HEK293 (cell line): ENCODE results near the gene PRB2.
"Not testable (repeated sequence)": the region's sequence is repeated elsewhere in the genome, so short reads cannot be mapped to it uniquely, and the experiment has no call there.

Experiments used
- CTCF ChIA-PET: fragments of 350-600 bp; formaldehyde crosslinking; extraction: SDS; loops from one replicate; lab custom pipeline; 2021; ENCODE audit warnings: antibody characterized with exemption; lab: Yijun Ruan, JAX
- POLR2A ChIA-PET: fragments of 300-600 bp; formaldehyde crosslinking; extraction: SDS; loops from one replicate; lab custom pipeline; 2020; ENCODE audit warnings: antibody characterized with exemption, inconsistent platforms; lab: Yijun Ruan, JAX
- H3K27ac ChIP-seq: fragments of 200-500 bp; sonication (Bioruptor generic); 2 replicates; pipeline ENCODE4 v1.5.1; 2014; ENCODE audit warnings: low read depth, low read length, control low read depth, inconsistent platforms; ENCODE audit errors: extremely low read depth
- H3K36me3 ChIP-seq, 2 experiments: fragments of 200-500 bp in 1 of 2; sonication (Bioruptor generic) in 1 of 2; 1 replicate in 1 of 2; 2 replicates in 1 of 2; pipeline ENCODE4 v1.5.1; 2014 to 2017; ENCODE audit warnings: inconsistent platforms in 2 of 2, low read length in 2 of 2; ENCODE audit not compliant: control insufficient read depth in 2 of 2, insufficient read depth in 1 of 2
- H3K4me1 ChIP-seq: fragments of 200-500 bp; sonication (Bioruptor generic); 2 replicates; pipeline ENCODE4 v1.5.1; 2014; ENCODE audit warnings: mild to moderate bottlenecking, low read length, inconsistent platforms; ENCODE audit not compliant: control insufficient read depth, insufficient read depth
- H3K4me3 ChIP-seq: 2 replicates; pipeline ENCODE4 v1.5.1; 2011; ENCODE audit warnings: low read depth, mild to moderate bottlenecking, control low read depth, low read length, moderate library complexity
- H3K9me3 ChIP-seq: fragments of 200-500 bp; sonication (Bioruptor generic); 2 replicates; pipeline ENCODE4 v1.5.1; 2014; ENCODE audit warnings: low read depth, low read length, inconsistent platforms; ENCODE audit not compliant: control insufficient read depth, insufficient read depth
- GLIS1 ChIP-seq: fragments of 450-650 bp; formaldehyde crosslinking; IDR thresholded peaks from 2 replicates; pipeline ENCODE4 v1.5.1; 2016; ENCODE audit warnings: missing biosample characterization, missing genetic modification characterization
- HIC1 ChIP-seq: fragments of 450-650 bp; formaldehyde crosslinking; IDR thresholded peaks from 2 replicates; pipeline ENCODE4 v1.5.1; 2016; ENCODE audit warnings: missing biosample characterization, missing genetic modification characterization
- KLF9 ChIP-seq: fragments of 450-650 bp; formaldehyde crosslinking; IDR thresholded peaks from 2 replicates; pipeline ENCODE4 v1.5.1; 2016; ENCODE audit warnings: missing biosample characterization, missing genetic modification characterization, low read depth
- PRDM2 ChIP-seq: fragments of 450-650 bp; formaldehyde crosslinking; IDR thresholded peaks from 2 replicates; pipeline ENCODE4 v1.5.1; 2016; ENCODE audit warnings: missing biosample characterization, missing genetic modification characterization, borderline replicate concordance
- ZBTB11 ChIP-seq: fragments of 450-650 bp; formaldehyde crosslinking; conservative IDR thresholded peaks from 2 replicates; pipeline ENCODE4 v1.5.1; 2016; ENCODE audit warnings: low read depth, missing biosample characterization, missing genetic modification characterization
- ZNF146 ChIP-seq: fragments of 450-650 bp; formaldehyde crosslinking; IDR thresholded peaks from 2 replicates; pipeline ENCODE4 v1.5.1; 2016; ENCODE audit warnings: missing biosample characterization, missing genetic modification characterization
- ZNF174 ChIP-seq: fragments of 450-650 bp; formaldehyde crosslinking; IDR thresholded peaks from 2 replicates; pipeline ENCODE4 v1.5.0; 2017; ENCODE audit warnings: missing biosample characterization, mild to moderate bottlenecking, missing genetic modification characterization
- ZNF223 ChIP-seq: fragments of 450-650 bp; formaldehyde crosslinking; IDR thresholded peaks from 2 replicates; pipeline ENCODE4 v1.5.1; 2016; ENCODE audit warnings: missing biosample characterization, missing genetic modification characterization
- ZNF398 ChIP-seq: fragments of 450-650 bp; formaldehyde crosslinking; IDR thresholded peaks from 2 replicates; pipeline ENCODE4 v1.5.1; 2017; ENCODE audit warnings: missing biosample characterization, missing genetic modification characterization
- ZNF558 ChIP-seq: fragments of 450-650 bp; formaldehyde crosslinking; IDR thresholded peaks from 2 replicates; pipeline ENCODE4 v1.5.1; 2016; ENCODE audit warnings: missing biosample characterization, missing genetic modification characterization
- ZNF707 ChIP-seq: fragments of 450-650 bp; formaldehyde crosslinking; IDR thresholded peaks from 2 replicates; pipeline ENCODE4 v1.5.1; 2016; ENCODE audit warnings: missing biosample characterization, missing genetic modification characterization

PRB2 gene

GRCh38 chr12:11395467-11395866 is at the start of gene PRB2:
Gene PRB2 (minus strand): TSS chr12:11395567. CDS start chr12:11395529, 38 bp downstream.
- H3K27ac ChIP-seq, H3K4me3 ChIP-seq, POLR2A ChIA-PET, H3K9me3 ChIP-seq, CTCF ChIA-PET, H3K4me1 ChIP-seq, H3K36me3 ChIP-seq: not testable (repeated sequence)

GRCh38 chr12:11437966-11438365 is 42.6 kb upstream of the PRB2 start:
- Histone ChIP-seq H3K36me3 (no peaks in the 10 kb centered on the region), H3K27ac (no peak overlapping the region), H3K9me3 (no peaks in the 10 kb centered on the region), H3K4me3 (no peak overlapping the region), H3K4me1 (no peaks in the 10 kb centered on the region)
- CTCF ChIA-PET = no interaction called here
- TF ChIP-seq ZNF174 (tag by site-specific recombination) (no peak), ZNF223 (tag by site-specific recombination) (no peak), KLF9 (no peak), ZBTB11 (tag by site-specific recombination) (no peak), HIC1 (tag by site-specific recombination) (no peak), PRDM2 (no peak), ZNF146 (no peak), ZNF707 (tag by site-specific recombination) (no peak), GLIS1 (tag by site-specific recombination) (no peak), ZNF398 (tag by site-specific recombination) (no peak), ZNF558 (tag by site-specific recombination) (no peak)
- POLR2A ChIA-PET = no interaction called here
